Mammary epithelial cell (primary cell): ENCODE results near the gene CENPW.

Experiments
- CTCF ChIP-seq, 2 donors: IDR thresholded peaks in 1 of 2; conservative IDR thresholded peaks in 1 of 2; 2 replicates each; pipeline ENCODE4 v1.5.1; 2011 to 2012; ENCODE audit warnings: inconsistent platforms in 2 of 2, low read length in 2 of 2, mild to moderate bottlenecking in 2 of 2, control low read depth in 1 of 2, low read depth in 1 of 2; ENCODE audit not compliant: insufficient read depth in 1 of 2; ENCODE audit errors: extremely low read depth in 1 of 2
- EZH2 ChIP-seq: IDR thresholded peaks from 2 replicates; pipeline ENCODE4 v1.6.1; 2012; ENCODE audit warnings: low read length, inconsistent platforms, borderline replicate concordance

- peak; percentile 49 to 50 for TF ChIP-seq CTCF (conservative IDR thresholded peaks at IDR 0.05 in 1 of 2, IDR thresholded peaks at IDR 0.05 in 1 of 2; ENCODE audit: extremely low read depth in 1 of 2, insufficient read depth in 1 of 2, low read depth in 1 of 2, low read length in 2 of 2)
- no peak for TF ChIP-seq EZH2
These were observed 27.8 kb upstream of the CENPW start for GRCh38 chr6:126312013-126312665.
